KOPT-K1 (cell line): ENCODE measurements around the gene ADSL.
A peak's percentile ranks its signal among the peaks of the same experiment; 100 is the strongest.

Experiments
- H3K27ac ChIP-seq: fragments of 200-600 bp; sonication (generic); 2 replicates; pipeline ENCODE4 v1.5.1; 2016; ENCODE audit warnings: antibody characterized with exemption, mild to moderate bottlenecking, low read depth, low read length; ENCODE audit not compliant: poor library complexity, severe bottlenecking
- H3K36me3 ChIP-seq: fragments of 200-600 bp; sonication (generic); 2 replicates; pipeline ENCODE4 v1.5.1; 2017; ENCODE audit warnings: antibody characterized with exemption, mild to moderate bottlenecking, low read length, moderate library complexity; ENCODE audit not compliant: insufficient read depth
- H3K9me3 ChIP-seq: fragments of 200-600 bp; sonication (generic); 2 replicates; pipeline ENCODE4 v1.5.1; 2017; ENCODE audit warnings: antibody characterized with exemption, low read length, mild to moderate bottlenecking; ENCODE audit not compliant: insufficient read depth, poor library complexity, severe bottlenecking

The ADSL gene

DNA sequence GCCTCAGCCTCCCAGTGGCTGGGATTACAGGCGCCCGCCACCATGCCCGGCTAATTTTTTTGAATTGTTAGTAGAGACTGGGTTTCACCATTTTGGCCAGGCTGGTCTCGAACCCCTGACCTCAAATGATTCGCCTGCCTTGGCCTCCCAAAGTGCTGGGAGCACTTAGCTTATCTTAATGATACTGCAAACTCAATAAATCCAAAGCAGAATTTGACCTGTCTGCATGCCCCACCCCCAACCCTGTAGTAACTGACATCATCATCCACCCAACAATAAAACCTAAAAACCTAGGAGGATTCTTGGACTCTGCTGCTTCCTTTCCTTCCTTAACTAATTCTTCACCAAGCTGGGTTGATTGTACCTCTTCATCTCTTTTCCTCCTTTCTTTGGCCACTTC is 6.3 kb upstream of the ADSL start:
- Histone ChIP-seq H3K36me3 (0 out of 2 replicates have a peak, but pooled peaks cover 5% of the 10 kb centered on the region), H3K27ac (no peak overlapping the region), H3K9me3 (no peaks in the 10 kb centered on the region)

DNA sequence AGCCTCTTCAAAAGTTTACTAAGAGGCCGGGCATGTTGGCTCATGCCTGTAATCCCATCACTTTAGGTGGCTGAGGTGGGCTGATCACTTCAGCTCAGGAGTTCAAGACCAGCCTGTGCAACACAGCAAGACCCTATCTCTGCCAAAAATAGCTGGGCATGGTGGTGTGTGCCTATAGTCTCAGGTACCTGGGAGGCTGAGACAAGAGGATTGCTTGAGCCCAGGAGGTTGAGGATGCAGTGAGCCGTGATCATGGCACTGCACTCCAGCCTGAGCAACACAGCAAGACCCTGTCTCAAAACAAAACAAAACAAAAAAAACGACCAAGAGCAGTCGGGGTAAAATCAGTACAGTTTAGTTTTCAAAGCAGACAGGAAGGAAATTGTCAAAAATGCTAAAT is 4.7 kb upstream of the ADSL start:
- Histone ChIP-seq H3K36me3 (0 out of 2 replicates have a peak, but pooled peaks cover 5% of the 10 kb centered on the region), H3K27ac (no peak overlapping the region), H3K9me3 (no peaks in the 10 kb centered on the region)

DNA sequence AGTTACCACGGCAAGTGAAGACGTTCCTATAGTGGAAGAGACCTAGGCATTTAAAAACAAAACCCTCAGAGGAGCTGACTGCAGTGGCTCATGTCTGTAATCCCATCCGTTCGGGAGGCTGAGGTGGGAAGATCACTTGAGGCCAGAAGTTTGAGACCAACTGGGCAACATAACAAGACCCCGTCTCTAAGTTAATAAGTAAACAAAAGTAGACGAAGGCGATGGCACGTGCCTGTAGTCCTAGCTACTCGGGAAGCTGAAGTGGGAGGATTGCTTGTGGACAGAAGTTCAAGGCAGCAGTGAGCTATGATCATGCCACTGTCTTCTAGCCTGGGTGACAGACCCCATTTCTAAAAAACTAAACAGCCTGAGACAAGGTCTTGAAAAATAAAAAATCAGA is 3.8 kb upstream of the ADSL start:
- Histone ChIP-seq H3K9me3 (no peaks in the 10 kb centered on the region), H3K27ac (no peak overlapping the region), H3K36me3 (0 out of 2 replicates have a peak, but pooled peaks cover 3% of the 10 kb centered on the region)

DNA sequence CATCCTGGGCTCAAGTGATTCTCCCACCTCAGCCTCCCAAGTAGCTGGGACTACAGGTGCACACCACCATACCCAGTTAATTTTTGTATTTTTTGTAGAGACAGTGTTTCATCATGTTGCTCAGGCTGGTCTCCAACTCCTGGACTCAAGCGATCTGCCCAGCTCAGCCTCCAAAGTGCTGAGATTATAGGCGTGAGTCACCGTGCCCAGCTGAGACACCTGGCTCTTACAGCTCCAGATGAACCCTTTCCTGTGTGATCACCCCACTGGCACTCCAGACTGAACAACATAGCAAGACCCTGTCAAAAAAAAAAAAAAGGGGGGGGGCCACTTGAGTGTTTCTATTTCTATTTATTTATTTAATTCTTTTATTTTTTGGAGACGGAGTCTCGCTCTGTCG is 1.0 kb upstream of the ADSL start:
- no peaks in the 10 kb centered on the region for H3K9me3 ChIP-seq
- peaks cover 21% of the 10 kb centered on the region for H3K36me3 ChIP-seq
- peak overlapping the region; percentile 89 for H3K27ac ChIP-seq

DNA sequence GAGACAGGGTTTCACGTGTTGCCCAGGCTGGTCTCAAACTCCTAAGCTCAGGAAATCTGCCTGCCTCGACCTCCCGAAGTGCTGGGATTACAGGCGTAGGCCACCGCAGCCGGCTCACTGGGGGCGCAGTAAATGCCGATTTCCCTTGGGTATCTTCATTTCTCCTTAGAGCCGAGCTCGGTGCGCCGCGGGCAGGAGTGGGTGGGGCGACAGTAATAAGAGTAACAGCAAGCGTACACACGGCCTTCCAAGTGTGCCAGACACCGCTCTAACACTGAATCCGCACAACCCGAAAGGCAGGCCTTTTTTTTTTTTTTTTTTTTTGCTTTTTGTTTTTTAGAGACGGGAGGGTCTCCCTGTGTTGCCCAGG is 500 bp upstream of the ADSL start:
- Histone ChIP-seq H3K36me3 (peaks cover 26% of the 10 kb centered on the region), H3K27ac (peak overlapping the region; percentile 89), H3K9me3 (no peaks in the 10 kb centered on the region)

DNA sequence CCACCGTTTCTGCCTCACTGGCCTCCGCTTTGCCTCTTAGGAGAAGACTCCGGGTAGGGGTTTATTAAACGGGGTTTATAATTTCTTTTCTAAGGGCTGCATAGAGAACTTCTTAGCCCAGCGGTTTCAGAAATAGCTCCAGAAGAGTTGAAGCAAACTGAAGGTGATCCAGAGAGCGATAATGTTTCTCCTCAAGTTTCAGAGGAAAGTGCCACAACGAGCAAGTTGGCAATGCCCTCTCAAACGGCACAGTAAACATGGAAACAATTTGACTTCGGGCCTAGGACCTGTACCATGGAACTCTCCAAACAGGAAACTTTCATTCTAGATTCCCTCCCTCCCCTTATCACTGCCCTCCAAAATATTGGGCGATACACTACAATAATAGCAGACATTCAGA is 1.0 kb downstream of the ADSL start:
- peak overlapping the region; percentile 89 for H3K27ac ChIP-seq
- H3K9me3 ChIP-seq: no peaks in the 10 kb centered on the region
- H3K36me3 ChIP-seq: peaks cover 41% of the 10 kb centered on the region

DNA sequence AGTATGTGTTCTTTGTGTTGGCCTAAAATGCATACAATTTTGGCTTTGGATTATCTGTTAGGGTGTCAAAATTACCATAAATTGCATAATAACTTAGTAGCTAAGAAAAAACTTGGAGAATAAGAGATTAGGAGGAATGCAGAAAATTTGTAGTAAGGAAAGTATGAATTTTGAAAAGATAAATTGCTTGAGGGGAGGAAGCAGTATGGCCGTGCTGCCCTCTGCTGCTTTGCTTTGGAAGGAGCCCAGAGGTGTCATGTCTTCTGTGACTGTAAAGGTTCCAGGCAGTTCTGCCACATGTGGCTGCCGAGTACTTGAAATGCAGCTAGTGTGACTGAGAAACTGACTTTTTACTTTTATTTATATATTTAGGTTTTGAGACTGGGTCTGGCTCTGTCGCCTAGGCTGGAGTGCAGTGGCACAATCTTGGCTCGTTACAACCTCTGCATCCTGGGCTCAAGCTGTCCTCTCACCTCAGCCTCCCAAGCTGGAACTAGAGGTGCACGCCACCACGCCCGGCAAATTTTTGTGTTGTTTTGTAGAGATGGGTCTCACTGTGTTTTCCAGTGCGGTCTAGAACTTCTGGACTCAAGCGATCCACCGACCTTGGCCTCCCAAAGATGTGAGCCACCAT is 1.8 kb downstream of the ADSL start:
- H3K27ac ChIP-seq: peak overlapping the region; percentile 89
- H3K36me3 ChIP-seq: peaks cover 49% of the 10 kb centered on the region
- H3K9me3 ChIP-seq: no peaks in the 10 kb centered on the region

DNA sequence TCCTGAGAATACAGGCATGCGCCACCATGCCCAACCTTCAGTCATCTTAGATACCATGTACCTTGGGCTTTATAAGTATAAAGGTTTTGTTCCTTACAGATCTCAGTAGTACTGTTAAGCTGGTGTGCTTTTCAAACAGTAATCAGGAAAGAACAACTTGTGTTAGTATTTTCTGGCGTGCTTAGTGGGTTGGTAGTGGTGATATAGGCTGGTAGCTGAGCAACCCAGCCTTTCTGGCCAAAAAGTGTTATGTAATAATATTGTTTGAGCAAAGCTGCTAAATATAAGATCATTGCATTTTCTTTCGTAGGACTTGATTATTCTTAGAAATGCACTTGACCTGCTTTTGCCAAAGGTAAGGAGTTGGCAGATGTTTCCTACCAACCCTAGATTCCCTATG is 6.5 kb downstream of the ADSL start:
- Histone ChIP-seq H3K27ac (no peak overlapping the region), H3K9me3 (no peaks in the 10 kb centered on the region), H3K36me3 (peaks cover 95% of the 10 kb centered on the region)

DNA sequence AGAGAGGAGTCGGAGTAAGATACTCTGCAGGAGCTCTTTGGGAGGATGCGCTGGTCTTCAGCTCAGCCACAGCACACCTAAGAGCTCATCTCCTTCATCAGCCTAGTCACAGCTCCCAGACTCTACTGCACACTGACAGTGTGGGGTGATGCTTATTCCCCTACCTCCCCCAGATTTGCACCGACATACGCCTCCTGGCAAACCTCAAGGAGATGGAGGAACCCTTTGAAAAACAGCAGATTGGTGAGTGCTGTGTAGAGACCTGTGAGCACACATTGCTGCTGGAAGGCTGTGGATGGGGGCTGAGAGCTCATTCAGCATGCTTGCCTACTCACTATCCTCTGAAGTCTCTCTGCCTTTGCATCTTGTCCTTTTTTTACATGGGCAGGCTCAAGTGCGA is 14.8 kb downstream of the ADSL start:
- Histone ChIP-seq H3K9me3 (no peaks in the 10 kb centered on the region), H3K27ac (no peak overlapping the region), H3K36me3 (peaks cover 100% of the 10 kb centered on the region)

DNA sequence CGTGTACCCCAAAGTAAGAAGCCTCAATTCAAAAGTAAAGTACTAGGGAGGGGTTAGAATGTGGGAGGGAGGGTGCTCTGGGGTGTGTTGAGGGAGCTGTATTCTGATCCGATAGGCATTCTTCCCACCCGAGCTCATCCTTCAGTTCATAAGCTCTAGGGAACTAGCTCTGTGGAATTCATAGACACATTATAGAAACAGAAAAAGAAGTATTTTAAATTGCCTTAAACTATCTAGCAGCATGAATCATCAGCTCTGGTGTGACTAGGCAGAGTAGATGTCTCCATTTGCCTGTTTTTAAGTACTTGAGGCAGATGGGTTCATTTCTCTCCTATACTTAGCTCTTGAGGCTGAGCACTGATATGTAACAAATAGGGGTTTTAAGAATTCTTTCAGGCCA is 16.8 kb downstream of the ADSL start:
- Histone ChIP-seq H3K36me3 (peaks cover 100% of the 10 kb centered on the region), H3K9me3 (no peaks in the 10 kb centered on the region), H3K27ac (no peak overlapping the region)

DNA sequence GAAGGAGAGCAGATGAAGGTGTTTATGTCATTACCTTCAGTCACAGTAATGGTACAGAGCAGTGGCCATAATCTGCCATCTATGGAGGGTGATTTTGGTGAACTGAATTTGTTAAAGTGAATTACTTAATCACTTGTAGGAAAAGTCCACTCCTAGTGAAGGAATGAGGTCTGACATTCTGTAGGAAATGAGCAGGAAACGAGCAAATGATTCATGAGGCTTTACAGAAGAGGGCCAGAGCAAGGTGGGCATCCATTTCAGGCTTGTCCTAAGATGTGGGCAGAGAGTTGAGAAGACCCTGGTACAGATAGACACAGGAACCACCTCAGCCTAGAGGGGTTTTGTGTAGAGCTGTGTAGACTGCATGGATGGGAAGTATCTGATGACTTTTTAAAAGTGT is 18.1 kb downstream of the ADSL start:
- Histone ChIP-seq H3K27ac (no peak overlapping the region), H3K36me3 (peaks cover 98% of the 10 kb centered on the region), H3K9me3 (no peaks in the 10 kb centered on the region)

DNA sequence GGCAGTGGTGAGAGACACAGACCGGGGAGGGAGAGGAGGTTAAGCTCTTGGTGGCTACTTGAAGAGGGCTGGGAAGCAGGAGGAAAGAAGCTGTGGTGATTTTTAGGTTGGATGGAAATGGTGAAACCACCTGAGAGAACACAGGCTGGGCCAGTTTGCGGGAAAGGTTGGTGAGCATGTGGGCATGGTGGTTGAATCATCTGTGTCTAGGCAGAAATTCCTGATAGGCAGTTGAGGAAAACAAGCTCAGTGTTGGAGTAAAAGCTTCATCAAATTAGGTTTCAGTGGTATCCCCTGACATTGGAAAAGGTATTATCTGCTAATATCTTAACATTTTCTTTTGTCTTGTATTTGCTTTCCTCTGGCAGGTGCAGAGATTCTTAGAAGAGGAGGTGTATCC is 19.8 kb downstream of the ADSL start:
- H3K27ac ChIP-seq: no peak overlapping the region
- no peaks in the 10 kb centered on the region for H3K9me3 ChIP-seq
- peaks cover 86% of the 10 kb centered on the region for H3K36me3 ChIP-seq

DNA sequence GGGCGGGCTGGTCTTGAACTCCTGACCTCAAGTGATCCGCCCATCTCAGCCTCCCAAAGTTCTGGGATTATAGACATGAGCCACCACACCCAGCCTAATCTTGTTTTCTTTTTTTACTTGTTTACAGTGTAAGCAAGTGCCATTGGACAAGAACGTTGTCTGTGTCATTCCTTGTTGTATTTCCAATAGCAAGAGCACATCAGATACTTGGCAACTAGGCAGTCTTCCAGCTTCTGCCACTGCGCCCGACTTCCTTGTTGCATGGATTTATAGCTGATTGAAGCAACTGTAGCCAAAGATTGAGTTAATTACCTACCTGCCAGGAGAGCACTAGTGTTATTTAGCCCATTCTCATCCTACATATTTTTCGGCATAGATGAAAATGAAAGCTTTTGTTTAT is 21.0 kb downstream of the ADSL start:
- Histone ChIP-seq H3K27ac (no peak overlapping the region), H3K36me3 (peaks cover 73% of the 10 kb centered on the region), H3K9me3 (no peaks in the 10 kb centered on the region)

DNA sequence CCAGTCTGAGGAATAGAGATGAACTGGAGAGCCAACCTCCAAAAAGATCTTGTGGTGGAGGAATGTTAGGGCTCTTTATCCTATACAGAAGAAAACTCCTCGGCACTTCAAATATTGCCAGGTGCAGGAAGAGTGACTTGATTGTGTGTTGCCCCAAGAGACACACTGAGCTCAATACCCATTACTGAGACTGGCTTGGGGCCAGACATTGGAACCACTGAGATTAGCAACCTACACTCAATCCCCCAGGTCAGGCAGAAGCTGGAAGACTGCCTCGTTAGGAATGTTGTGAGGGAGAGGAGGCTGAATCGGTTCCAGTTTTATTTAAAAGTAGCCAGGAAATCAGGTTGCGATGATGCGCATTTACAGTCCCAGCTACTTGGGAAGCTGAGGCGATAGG is 21.7 kb downstream of the ADSL start:
- H3K27ac ChIP-seq: no peak overlapping the region
- no peaks in the 10 kb centered on the region for H3K9me3 ChIP-seq
- H3K36me3 ChIP-seq: peaks cover 71% of the 10 kb centered on the region

DNA sequence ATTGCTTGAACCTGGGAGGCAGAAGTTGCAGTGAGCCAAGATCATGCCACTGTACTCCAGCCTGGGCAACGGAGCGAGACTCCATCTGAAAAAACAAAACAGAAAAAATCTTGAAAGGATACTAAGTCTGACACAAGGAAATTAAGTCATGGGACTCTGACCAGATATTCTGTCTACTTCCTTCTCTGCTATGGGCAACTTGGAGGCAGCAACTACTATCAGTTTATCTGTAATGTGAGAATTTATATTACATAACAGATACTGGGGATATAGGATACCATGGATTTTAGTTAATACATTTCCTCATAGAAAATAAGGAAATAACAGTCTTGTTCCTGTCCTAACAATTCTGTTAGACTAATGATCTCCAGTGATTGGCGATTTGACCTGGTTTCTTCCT is 22.5 kb downstream of the ADSL start:
- Histone ChIP-seq H3K9me3 (no peaks in the 10 kb centered on the region), H3K36me3 (peaks cover 68% of the 10 kb centered on the region), H3K27ac (no peak overlapping the region)

DNA sequence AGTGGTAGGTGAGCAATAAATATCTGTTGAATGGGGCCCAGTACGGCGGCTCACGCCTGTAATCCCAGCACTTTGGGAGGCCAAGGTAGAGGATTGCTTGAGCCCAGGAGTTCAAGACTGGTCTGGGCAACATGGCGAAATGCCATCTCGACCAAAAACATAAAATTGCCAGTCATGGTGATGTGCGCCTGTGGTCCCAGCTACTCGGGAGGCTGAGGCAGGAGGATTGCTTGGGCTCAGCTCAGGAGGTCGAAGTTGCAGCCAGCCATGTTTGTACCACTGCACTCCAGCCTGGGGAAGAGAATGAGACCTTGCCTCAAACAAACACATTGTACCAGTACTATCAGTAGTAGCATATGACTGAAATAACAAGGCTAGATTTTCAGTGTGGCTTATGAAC is 28.3 kb downstream of the ADSL start:
- Histone ChIP-seq H3K36me3 (peaks cover 20% of the 10 kb centered on the region), H3K9me3 (no peaks in the 10 kb centered on the region), H3K27ac (no peak overlapping the region)
